ENCODE results near the gene USP31. TPM values are rescaled to one million over a fixed set of nuclear protein-coding genes. Genes with fewer than 3 reads are reported as not detected.

The USP31 gene
- total and polyA plus RNA-seq, 2 donors from 2014 or later = 3.5 to 19.7 TPM

DNA sequence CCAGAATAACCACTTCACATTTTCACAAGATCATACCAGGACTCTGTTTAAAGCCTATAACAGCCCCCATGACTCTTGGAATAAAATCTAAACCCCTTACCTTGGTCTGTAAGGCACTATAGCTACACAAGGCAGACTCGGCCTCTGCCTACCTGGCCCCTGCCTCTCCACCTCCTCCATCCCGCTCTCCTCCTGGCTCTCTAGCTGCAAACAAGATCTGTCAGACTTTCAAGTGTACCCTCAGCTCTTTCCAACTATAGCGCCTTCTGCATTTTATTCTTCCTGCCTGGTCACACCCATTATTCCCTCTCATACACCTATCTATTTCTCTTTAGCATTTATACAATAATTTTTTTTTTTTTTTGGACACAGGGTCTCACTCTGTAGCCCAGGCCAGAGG, 8.2 kb downstream of the USP31 start:
- H3K4me3 ChIP-seq (ENCODE audit: low read length in 3 of 3) = no peak overlapping the region
- FAIRE-seq (no peak), DNase-seq (no peak)
- TF ChIP-seq, protein P1, sequence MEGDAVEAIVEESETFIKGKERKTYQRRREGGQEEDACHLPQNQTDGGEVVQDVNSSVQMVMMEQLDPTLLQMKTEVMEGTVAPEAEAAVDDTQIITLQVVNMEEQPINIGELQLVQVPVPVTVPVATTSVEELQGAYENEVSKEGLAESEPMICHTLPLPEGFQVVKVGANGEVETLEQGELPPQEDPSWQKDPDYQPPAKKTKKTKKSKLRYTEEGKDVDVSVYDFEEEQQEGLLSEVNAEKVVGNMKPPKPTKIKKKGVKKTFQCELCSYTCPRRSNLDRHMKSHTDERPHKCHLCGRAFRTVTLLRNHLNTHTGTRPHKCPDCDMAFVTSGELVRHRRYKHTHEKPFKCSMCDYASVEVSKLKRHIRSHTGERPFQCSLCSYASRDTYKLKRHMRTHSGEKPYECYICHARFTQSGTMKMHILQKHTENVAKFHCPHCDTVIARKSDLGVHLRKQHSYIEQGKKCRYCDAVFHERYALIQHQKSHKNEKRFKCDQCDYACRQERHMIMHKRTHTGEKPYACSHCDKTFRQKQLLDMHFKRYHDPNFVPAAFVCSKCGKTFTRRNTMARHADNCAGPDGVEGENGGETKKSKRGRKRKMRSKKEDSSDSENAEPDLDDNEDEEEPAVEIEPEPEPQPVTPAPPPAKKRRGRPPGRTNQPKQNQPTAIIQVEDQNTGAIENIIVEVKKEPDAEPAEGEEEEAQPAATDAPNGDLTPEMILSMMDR (IDR thresholded peaks at IDR 0.05; ENCODE audit: borderline replicate concordance, extremely low read depth, insufficient read depth) = no peak
- H3K36me3 ChIP-seq (ENCODE audit: control insufficient read depth in 2 of 3, insufficient read depth in 3 of 3, low read length in 3 of 3) = no peaks in the 10 kb centered on the region
- peaks cover 0 to 4% (median 0%) of the 10 kb centered on the region in 3 donors for H3K9me3 ChIP-seq (ENCODE audit: control insufficient read depth in 2 of 3, insufficient read depth in 1 of 3, low read length in 3 of 3)
- intact Hi-C loops (cut with DNase I) = no loop called here
- H3K27ac ChIP-seq (ENCODE audit: low read depth in 2 of 2, low read length in 2 of 2) = no peak overlapping the region
- H3K27me3 ChIP-seq (ENCODE audit: control insufficient read depth, insufficient read depth, low read length) = no peaks in the 10 kb centered on the region
- H3K9ac ChIP-seq (ENCODE audit: low read length in 3 of 3) = no peak overlapping the region
- H3K4me1 ChIP-seq (ENCODE audit: control insufficient read depth in 2 of 3, insufficient read depth in 2 of 3, low read depth in 1 of 3, low read length in 3 of 3) = peaks cover 0 to 4% (median 4%) of the 10 kb centered on the region in 3 donors

DNA sequence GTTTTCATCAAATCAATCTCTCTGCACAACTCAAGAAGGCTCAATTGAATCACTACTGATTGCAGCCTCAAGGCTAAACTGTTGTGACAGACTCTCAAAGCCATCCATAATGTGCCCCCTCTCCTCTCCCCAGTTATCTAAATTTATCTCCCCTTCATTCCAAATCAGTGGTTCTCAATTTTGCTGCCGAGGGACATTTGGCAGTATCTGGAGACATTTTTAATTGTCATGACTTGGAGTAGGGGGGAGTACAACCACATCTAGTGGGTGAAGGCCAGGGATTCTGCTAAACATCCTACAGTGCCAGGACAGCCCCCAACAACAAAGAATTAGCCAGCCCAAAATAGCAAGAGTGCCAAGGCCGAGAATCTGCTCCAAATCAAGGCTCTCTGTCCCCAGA, 9.1 kb downstream of the USP31 start:
- peaks cover 0 to 3% (median 0%) of the 10 kb centered on the region in 3 donors for H3K4me1 ChIP-seq (ENCODE audit: control insufficient read depth in 2 of 3, insufficient read depth in 2 of 3, low read depth in 1 of 3, low read length in 3 of 3)
- no peak for FAIRE-seq
- H3K9me3 ChIP-seq (ENCODE audit: control insufficient read depth in 2 of 3, insufficient read depth in 1 of 3, low read length in 3 of 3) = peaks cover 0 to 4% (median 0%) of the 10 kb centered on the region in 3 donors
- TF ChIP-seq, protein P1 (IDR thresholded peaks at IDR 0.05; ENCODE audit: borderline replicate concordance, extremely low read depth, insufficient read depth) = no peak
- H3K27me3 ChIP-seq (ENCODE audit: control insufficient read depth, insufficient read depth, low read length) = no peaks in the 10 kb centered on the region
- no peak overlapping the region for H3K9ac ChIP-seq (ENCODE audit: low read length in 3 of 3)
- H3K4me3 ChIP-seq (ENCODE audit: low read length in 3 of 3) = no peak overlapping the region
- intact Hi-C loops (cut with DNase I) = no loop called here
- H3K36me3 ChIP-seq (ENCODE audit: control insufficient read depth in 2 of 3, insufficient read depth in 3 of 3, low read length in 3 of 3) = no peaks in the 10 kb centered on the region
- H3K27ac ChIP-seq (ENCODE audit: low read depth in 2 of 2, low read length in 2 of 2) = no peak overlapping the region
- DNase-seq = no peak

DNA sequence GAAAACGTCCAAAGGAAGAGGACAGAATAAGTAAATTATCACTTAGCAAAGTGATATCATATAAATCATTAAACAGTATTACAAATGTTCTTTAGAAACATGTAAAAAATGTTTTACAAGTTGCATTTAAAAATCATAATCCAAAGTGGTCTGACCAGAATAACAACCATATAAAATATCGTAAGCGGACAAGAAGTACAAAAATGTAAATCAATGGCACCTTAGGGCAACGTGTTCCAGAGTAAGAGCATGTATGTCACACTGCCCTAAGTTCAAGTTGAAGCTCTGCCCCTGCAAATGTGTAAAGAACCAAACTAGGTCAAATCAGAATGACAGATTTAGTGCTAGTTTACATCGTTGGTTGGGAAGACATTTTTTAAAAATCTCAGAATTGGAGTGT, 11.4 kb downstream of the USP31 start:
- FAIRE-seq (no peak), DNase-seq (peak in 1 of 5 donors; percentile 6)
- peaks cover 2 to 7% (median 3%) of the 10 kb centered on the region in 3 donors for H3K4me1 ChIP-seq (ENCODE audit: control insufficient read depth in 2 of 3, insufficient read depth in 2 of 3, low read depth in 1 of 3, low read length in 3 of 3)
- no peak overlapping the region for H3K27ac ChIP-seq (ENCODE audit: low read depth in 2 of 2, low read length in 2 of 2)
- no peak overlapping the region for H3K4me3 ChIP-seq (ENCODE audit: low read length in 3 of 3)
- TF ChIP-seq, protein P1 (IDR thresholded peaks at IDR 0.05; ENCODE audit: borderline replicate concordance, extremely low read depth, insufficient read depth) = no peak
- peaks cover 0 to 4% (median 0%) of the 10 kb centered on the region in 3 donors for H3K9me3 ChIP-seq (ENCODE audit: control insufficient read depth in 2 of 3, insufficient read depth in 1 of 3, low read length in 3 of 3)
- H3K36me3 ChIP-seq (ENCODE audit: control insufficient read depth in 2 of 3, insufficient read depth in 3 of 3, low read length in 3 of 3) = no peaks in the 10 kb centered on the region
- intact Hi-C loops (cut with DNase I) = no loop called here
- H3K27me3 ChIP-seq (ENCODE audit: control insufficient read depth, insufficient read depth, low read length) = no peaks in the 10 kb centered on the region
- no peak overlapping the region for H3K9ac ChIP-seq (ENCODE audit: low read length in 3 of 3)

DNA sequence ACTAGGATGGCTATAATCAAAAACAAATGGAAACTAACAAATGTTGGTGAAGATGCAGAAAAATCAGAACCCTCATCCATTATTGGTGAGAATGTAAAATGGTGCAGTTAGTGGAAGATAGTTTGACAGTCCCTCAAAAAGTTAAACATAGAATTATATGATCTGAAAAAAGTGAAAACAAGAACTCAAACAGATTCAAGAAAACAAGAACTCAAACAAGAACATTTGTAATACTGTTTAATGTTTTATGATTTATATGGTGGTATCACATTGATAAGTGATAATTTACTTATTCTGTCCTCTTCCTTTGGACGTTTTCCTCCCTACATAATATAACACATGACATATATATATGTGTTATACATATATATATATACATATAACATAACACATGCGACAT, 12.0 kb downstream of the USP31 start:
- Histone ChIP-seq H3K9me3 (ENCODE audit: control insufficient read depth in 2 of 3, insufficient read depth in 1 of 3, low read length in 3 of 3) (peaks cover 0 to 4% (median 0%) of the 10 kb centered on the region in 3 donors), H3K27ac (ENCODE audit: low read depth in 2 of 2, low read length in 2 of 2) (no peak overlapping the region), H3K36me3 (ENCODE audit: control insufficient read depth in 2 of 3, insufficient read depth in 3 of 3, low read length in 3 of 3) (no peaks in the 10 kb centered on the region), H3K9ac (ENCODE audit: low read length in 3 of 3) (no peak overlapping the region), H3K27me3 (ENCODE audit: control insufficient read depth, insufficient read depth, low read length) (no peaks in the 10 kb centered on the region), H3K4me1 (ENCODE audit: control insufficient read depth in 2 of 3, insufficient read depth in 2 of 3, low read depth in 1 of 3, low read length in 3 of 3) (peaks cover 2 to 12% (median 3%) of the 10 kb centered on the region in 3 donors), H3K4me3 (ENCODE audit: low read length in 3 of 3) (no peak overlapping the region)
- intact Hi-C loops (cut with DNase I) = no loop called here
- FAIRE-seq (no peak), DNase-seq (no peak)
- TF ChIP-seq, protein P1 (IDR thresholded peaks at IDR 0.05; ENCODE audit: borderline replicate concordance, extremely low read depth, insufficient read depth) = no peak

Measured in kidney (tissue), 14 donors.